HL-60/S4 treated with retinoic acid at 250 ng/mL for 4 days and 3 days (cell line): ENCODE results near the gene CFAP45.

Experiments
- in situ Hi-C: fragments of 300-500 bp; cut with MboI; formaldehyde crosslinking; loops from 2 replicates; pipeline ENCODE4 v1.7.0; 2022; ENCODE audit warnings: low sequenced_read_pairs

CFAP45 gene

DNA sequence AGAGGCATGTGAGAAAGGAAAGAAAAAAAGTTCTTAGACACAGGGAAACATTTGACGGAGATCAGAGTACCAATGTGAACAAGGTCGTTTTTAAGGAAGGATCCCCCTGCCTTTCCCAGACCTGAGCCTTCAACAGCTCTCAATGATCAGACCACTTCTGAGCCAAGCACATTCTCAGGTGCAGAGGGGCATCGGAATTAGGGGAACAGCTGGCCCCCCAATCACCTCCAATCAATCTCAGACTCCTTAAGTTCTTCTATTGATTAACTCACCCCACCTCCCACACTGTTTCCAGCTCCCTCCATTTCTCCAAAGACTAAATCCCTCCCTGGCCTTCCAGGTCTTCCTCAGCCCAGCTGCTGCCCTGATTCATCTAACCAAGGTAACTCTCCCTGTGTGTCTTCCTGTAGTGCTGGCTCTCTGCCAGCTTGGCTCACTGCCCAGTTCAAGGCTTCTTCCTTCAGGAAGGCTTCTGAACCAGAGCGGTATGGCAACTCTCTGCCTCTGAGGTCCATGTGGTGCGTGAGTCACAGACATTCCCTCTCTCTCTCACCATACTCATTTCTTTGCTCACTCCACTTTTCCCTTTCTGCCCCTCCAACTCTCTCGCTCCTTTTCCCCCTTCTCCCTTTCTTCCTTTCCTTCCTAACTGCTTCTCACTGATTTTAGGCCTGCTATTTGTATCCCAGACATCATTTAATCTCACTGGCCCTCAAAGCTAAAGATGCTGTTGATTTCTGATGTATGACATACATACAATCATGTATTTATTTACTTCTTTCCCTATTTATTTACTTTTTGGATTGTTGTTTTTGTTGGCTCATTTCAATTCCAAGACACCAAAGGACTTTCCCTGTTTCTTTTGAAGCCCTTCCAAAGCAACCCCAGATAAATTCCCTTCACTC lies 18.1 kb downstream of the CFAP45 start:
- in situ Hi-C loops: no loop called here

DNA sequence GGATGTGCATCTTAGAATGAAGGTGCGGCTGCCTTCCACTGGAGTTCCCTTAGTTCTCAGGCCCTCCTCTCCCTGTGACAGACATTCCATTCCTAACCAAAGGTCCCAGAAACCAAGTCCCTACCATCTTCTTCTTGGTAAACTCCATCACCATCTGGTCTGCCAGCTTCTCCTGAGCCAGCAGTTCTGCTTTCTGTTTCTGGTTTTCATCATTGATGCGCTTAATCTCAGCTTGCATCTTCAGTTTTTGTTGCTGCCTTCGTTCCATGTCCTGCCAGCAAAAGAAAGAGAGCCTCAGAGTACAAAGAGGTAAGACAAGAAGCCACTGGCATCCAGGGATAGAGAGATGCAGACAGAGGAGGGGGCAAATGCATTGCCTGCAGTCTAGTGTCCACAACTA lies 19.5 kb downstream of the CFAP45 start:
- in situ Hi-C loops: no loop called here

DNA sequence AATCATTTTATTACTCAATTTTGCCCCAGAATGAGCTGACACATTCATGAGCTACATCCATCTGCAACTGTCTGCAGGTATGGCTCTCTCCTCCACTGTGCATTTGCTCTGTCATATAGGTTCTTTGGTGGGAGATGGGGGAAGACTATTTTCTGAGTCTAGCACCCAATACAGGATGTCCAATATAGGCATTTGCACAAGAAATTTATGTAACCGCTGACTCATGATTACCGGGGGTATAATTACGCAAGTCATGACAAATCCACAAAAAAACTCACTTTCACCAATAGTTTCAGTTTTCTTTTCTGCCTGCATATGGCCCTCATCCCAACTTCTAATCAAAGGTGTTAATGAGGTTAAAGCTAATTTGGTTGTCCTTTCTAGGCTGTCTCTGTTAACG lies 20.0 kb downstream of the CFAP45 start:
- in situ Hi-C loops: no loop called here

DNA sequence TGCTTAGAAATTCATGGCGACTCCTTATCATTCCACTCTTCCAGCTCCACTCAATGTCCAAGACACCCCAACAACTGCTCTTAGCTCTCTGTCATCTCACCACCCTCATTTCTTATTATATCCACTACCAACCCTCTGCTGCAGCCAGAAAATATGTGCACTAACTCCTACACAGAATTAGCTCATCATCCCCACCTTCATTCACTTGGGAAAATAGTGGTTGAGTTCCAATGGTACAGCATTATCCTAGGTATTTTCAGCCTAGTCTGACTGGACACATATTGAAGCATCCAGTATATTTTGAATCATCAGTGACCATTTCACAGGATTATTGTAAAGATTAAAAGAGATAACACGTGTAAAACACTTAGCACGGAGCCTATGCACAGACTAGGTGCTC lies 20.8 kb downstream of the CFAP45 start:
- in situ Hi-C loops: no loop called here

DNA sequence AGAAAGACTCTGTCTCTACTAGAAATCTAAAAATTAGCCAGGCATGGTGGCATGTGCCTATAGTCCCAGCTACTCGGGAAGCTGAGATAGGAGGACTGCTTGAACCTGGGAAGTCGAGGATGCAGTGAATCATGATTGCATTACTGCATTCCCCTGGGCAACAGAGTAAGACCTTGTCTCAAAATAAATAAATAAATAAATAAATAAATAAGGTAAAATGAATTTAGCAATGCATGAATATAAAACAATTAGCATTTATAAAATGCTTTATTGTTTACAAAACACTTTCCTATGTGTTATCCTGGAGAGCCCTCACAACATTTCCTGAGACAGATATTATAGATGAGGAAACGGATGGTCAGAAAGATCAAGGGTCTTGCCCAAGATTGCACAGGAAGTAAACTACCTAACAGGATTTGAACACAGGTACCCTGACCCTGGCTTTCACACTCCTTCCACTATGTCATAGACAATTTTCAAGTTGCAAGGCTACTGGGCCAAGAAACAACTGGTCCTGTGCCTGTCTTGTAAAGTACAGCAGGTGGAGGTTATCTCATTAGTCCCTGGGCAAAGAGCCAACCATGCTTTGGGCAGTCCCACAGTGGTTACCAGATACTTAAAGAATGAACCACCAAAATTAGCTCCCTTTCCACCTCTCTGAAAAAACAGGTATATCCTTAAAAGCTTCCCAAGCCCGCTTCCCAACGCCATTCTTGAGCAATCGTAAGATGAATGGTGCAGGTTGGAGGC lies 22.1 kb downstream of the CFAP45 start:
- in situ Hi-C loops: no loop called here

DNA sequence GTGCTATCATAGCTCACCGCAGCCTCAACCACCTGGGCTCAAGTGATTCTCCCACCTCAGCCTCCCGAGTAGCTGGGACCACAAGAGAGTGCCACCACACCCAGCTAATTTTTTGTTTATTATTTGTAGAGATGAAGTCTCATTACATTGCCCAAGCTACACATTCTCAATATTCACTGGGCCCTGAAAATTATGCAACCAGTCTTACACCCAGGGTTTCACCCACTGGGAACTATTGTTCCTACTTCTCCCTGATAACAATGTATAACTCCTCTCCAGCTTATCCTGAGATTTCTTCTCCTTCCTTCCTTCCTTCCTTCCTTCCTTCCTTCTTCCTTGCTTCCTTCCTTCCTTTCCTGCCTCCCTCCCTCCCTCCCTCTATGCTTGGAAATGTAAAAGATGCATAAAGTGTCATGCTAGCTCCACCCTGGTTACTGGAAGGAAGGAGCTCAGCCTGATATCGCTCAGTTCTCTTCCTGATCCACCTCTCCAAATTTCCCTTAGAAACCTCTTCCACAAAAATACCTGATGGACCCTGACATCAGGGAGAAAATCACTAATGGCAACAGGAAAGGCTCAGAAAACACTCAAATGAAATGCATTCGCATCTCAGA lies 26.3 kb downstream of the CFAP45 start:
- in situ Hi-C loops: no loop called here

DNA sequence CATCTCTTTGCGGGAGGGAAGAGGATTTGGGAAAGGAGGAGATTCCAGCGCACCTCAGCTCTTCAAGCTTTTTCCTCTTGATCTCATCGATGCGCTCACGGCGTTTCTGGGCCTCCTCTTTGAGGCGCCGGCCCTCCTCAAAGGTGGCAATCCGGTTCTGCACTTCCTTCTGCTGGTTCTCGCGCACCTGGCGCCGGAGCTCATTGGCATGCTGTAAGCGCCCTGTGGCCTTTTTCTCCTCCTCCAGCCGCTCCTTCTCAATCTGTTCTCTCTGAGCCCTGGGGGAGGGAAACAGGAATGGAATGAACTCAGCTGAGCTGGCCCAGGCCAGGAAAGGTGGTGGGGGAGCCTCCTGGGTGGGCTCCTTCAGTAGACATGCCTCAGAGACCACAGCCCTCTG lies 27.1 kb downstream of the CFAP45 start:
- in situ Hi-C loops: no loop called here

DNA sequence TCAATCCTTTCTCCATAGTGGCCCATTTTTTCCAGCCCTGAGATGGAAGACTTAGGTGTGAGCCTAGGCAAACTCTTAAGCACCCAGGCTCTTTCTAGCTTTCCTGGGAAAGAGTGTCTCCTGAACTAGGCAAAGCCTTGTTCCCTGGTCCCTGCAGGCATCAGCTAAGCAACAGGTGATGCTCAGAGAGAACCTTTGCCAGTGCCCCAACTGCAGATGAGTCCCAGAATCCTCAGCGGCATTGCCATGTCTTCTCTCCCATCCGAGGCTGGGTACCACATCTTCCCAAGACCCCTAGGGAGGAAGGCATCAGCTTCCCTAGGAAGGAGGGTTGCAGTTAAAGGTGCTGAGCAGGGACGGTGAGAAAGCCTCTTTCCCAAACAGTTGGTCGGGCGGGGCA lies 29.3 kb downstream of the CFAP45 start:
- in situ Hi-C loops: no loop called here

DNA sequence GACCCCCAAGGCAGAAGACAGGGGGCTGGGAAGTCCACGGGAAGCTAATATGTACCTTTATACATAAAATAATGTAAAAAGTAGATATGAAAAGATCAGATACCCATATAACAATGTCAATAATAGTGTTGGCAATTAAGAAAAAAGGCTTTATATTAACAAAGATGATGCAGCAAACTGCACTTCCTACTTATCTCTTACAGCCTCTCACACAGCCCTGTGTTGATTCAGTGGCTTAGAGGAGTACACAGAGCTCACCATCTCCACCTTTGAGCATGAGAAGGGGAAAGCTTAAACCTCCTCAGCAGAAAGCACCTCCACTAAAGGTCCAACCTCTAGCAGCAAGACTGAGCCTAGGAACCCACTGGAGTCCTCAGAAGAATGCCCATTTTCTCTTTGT lies 30.4 kb downstream of the CFAP45 start:
- in situ Hi-C loops: no loop called here

DNA sequence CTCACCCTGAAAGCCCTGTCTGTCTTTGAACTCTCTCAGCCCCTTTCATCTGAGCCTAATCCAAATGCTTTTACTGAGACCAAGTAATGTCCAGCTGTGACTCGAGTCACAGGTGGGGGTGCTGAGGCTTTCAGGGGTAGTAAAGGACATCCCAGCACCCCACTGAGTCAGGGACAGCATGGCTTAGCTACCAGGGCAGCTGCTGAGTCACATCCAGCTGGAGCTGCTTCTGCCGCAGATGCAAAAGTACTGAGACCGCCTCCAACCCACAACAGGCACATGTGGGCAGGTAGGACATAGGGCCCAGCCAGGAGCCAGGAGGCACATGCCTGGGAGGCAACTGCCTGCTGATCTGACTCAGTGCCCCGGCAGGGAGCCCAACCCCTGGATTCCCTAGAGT lies 30.8 kb downstream of the CFAP45 start:
- in situ Hi-C loops: no loop called here

DNA sequence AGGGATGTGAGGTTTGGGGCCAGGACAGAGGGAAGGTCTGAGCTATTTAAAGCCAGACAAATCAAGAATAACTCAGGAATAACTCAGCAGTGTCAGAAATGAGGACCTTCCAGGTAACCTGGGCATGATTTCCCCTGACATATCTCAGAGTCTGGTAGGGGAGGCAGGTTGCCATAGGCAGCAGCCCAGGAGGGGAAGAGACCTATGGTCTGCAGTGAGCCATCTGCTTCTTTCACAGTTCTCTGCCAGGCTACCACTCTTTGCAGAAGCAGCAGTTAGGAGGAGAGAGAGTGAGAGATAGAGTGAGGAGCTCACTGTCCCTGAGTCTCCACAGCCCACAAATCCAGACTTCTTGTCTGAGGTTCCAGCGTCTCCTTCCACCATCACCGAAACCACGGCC lies 31.2 kb downstream of the CFAP45 start:
- in situ Hi-C loops: no loop called here

DNA sequence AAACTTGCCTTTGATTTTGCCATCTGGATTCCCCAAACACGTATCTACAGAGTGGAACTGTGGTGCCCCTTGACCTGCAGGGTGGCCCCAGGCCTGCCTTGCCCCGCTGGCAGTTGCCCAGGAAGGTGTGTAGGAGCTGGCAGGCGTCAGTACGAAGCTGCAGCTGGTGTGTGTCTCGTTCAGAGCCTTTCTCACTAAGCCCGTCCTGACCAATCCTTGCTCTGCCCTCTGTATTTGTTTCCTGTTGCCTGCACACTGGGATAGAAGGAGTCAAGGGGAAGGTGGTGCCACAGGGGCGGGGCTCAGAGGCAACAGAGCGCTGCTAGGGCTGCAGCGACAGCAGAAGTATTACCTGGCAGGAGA lies 32.3 kb downstream of the CFAP45 start:
- in situ Hi-C loops: no loop called here

DNA sequence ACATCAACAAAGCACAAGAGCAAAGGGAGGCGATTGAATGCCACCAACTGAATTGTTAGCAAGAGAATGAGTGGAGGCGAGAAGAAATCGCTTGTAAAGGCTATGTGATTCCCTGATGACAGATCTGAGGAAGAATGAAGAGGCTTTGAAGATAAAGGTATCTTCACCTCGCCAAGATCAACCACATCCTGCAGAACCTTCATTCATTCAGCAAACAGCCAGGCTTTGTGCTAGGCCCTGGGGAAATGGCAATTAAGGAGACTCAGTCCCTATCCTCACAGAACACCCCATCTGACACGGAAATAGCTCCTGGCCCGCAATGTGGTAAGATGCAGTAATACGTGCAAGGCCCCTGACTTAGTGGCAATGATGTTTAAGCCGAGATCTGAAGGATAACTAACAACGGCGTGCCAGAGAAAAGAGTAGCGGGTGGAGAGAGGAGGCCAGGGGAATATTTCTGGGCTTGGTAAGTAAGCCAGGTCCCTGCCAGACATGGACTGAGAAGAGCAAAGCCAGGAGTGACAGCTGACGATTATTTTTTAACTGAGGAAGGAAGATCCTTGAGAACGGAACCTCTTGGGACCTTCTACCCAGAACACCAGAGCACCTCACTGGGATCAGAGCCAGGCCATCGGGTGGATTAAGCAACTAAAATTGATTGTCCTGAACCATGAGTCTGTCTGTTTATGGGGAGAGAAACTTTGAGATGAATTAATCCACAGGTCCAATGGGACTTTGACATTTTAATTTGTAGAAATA lies 32.9 kb downstream of the CFAP45 start:
- in situ Hi-C loops: no loop called here

DNA sequence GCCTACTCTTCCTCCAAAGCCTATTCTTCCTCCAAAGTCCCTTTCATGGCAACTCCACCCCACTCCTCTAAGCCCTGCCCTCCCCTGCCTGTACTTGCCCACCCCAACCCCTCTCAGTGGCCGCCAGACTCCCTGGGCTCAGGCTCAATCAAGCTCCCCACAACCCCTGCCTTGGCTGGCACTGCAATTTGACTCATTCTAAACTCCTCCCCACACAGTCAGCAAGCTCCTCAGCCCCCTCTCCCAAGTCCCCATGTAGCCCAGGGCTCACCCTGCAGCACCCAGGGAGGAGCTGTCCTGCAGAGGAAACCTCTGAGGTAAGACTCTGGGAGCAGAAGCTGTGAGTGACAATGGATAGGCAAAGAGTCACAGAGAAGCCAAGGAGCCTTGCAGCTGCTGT lies 33.9 kb downstream of the CFAP45 start:
- in situ Hi-C loops: no loop called here

DNA sequence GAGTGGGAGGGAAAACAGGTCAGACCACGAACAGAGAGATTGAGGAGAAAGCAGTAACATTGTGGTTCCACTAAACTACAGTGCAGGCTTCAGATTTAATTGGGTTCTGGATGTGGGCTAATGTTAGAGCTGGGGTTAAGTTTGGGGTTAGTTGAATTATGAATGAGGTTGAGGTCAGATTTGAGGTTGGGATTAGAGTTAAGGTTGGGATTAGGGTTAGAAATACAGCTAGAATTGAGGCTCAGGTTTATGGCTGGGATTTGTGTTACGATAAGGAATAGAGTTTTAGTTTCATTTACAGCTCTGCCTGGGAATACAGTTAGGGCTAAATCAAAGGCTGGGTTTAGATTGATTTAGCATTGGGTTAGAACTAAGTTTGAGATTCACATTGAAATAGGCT lies 35.7 kb downstream of the CFAP45 start:
- in situ Hi-C loops: no loop called here

DNA sequence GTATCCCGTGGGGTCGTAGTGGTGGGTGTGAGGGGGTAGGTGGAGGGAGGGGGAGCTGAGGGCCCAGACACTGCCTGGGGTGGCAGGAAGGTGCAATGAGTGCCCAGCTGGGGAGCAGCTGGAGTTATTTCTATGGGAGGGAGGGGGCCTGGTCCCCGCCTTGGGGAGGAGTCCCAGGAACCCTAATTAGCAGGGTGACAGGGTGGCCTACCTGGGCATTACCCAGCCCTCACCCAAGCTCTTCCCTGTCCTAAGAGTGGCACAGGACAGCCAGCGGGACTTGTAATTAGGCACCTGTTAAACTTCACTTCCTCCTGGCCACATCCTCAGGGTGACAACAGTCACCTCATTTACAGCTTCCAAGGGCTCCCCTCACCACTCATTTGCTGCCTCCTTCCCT lies 37.4 kb downstream of the CFAP45 start, which contains the start of gene VSIG8:
VSIG8 (minus strand) TSS at position 101 of the 400 bp plus-strand sequence. CDS start 136 bp downstream, outside the sequence.
- in situ Hi-C loops: no loop called here

DNA sequence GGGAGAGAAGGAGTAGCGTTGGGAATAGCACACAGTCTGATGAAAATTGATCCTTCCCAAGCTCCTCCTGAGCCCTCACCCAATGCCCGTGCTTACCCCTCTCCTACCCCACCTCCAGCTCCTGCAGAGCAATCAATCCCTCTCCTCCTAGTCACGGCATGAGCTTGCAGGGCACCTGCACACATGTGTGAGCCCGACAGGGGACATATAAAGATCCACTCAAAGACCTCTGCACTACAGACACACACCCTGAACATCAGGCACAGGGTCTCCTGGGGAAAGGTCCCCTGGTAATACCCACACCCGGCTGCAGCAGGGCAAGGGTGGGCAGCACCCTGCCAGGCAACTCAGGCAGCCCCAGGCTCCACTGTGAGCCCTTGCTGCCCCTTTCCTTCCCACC lies 37.9 kb downstream of the CFAP45 start:
- in situ Hi-C loops: no loop called here

DNA sequence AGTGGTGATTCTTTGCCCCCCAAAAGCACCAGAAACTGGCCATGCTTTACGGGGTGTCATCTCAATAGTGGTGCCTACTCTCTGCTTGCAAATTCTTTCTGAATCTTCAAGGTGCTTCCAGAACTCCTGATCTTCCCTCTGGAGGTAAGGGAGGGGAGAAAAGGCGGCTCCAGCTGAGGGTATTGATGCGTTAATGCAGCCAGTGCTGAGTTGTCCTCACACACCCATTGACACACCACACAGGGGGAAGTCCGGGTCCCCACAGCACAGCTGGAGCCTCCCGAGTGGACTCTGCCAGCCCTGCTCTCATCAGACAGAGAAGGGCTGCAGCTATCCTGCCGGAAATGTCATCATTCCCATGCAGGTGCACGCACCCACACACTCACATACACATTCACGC lies 38.7 kb downstream of the CFAP45 start:
- in situ Hi-C loops: no loop called here

DNA sequence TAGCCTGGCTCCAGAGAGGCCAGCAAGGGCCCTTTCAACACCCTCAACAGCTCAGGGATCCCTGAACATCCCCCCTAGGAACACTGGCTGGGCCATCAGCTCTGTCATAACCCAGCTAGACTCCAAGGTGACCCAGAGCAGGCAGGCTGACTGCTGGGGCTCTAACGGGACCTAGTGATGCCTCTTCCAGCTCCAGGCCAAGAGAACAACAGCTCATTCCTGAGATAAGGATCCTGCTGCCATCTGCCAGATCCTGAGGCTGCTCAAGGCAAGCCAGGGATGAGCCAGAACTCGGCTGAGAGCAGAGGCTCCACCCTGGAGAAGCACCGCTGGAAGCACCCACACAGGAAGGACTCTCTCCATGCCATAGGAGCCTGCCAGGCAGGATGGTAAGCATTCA lies 39.5 kb downstream of the CFAP45 start:
- in situ Hi-C loops: no loop called here

DNA sequence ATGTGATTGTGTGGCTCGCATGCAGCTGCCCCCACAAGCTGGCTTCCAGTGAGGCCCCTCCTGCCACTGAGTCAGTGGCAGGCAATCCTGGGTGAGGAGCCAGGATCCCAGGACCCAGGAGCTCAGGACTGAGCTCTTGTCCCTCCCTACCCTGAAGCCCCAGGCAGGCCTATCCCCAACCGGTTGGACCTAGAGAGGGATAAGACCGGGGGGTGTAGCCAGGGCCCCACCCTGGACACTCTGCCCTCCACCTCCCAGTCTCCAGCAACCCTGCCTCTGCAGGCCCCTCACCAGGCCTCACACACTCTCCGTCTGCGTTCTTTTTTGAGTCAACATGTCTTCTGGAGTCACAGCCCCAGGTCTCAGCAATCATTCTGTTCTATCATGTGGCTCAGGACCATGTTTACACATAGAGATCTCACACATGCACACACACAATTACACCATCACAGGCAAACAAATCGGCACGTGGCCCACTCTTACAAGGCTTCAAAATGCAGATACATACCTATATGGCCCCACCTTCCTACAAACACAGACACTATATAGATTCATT lies 40.1 kb downstream of the CFAP45 start:
- in situ Hi-C loops: no loop called here

DNA sequence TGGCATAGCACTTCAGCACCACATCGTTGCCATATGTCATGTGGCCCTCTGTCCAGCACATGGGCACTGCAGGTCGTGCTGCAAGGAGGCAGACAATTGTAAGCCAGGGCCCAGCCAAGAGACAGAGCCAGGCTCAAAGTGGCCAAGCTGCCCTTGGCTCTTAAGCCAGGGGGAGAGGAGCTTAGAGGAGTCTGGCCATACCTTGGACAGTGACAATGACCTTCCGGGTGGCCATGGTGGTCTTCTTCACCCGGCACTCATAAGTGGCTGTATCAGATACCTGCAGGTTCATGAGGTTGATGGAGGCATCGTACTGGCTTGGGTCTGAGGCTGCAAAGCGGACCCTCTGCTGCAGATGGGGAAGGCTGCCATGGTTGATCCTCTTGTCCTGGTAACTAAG lies 42.1 kb downstream of the CFAP45 start:
- in situ Hi-C loops: no loop called here
